ENCODE results near the gene COMTD1.

DNA sequence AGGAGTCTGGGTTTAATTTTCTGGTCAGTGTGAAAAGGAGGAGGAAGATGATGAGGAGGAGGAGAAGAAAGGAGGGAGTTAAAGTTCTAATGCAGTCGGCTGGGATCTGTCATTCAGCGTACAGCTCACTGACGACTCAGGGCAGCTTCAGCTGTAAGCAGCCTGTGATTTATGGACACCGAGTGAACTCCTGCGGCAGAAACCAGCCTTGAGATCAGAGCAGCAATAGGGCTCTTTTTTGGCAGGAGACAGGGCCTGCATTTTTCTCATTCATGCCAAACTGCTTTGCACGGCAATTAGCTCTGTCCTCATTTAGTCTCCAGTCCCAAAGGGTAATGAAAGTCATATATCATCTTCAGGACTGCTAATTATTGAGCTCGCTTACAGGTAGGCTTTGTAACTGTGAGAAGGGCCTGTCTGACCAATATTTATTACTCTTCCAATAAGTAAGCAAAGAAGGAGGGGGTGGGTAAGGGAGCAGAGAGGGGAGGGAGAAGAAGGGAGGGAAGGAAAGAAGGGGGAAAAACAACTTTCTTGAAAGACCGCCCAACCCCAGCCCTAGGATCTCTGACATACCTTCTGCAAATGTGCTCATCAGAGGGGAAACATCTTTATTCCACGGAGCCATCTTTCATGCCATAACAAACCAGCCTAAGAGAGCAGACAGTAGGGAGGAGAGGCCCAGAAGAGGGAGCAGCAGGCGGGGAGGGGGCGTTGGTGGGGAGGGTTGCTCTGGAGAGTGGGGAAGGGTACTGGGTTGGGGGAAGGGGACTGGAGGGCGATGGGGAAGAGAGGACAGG, 48.1 kb upstream of the COMTD1 start:
- TF ChIP-seq, protein P1, sequence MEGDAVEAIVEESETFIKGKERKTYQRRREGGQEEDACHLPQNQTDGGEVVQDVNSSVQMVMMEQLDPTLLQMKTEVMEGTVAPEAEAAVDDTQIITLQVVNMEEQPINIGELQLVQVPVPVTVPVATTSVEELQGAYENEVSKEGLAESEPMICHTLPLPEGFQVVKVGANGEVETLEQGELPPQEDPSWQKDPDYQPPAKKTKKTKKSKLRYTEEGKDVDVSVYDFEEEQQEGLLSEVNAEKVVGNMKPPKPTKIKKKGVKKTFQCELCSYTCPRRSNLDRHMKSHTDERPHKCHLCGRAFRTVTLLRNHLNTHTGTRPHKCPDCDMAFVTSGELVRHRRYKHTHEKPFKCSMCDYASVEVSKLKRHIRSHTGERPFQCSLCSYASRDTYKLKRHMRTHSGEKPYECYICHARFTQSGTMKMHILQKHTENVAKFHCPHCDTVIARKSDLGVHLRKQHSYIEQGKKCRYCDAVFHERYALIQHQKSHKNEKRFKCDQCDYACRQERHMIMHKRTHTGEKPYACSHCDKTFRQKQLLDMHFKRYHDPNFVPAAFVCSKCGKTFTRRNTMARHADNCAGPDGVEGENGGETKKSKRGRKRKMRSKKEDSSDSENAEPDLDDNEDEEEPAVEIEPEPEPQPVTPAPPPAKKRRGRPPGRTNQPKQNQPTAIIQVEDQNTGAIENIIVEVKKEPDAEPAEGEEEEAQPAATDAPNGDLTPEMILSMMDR (IDR thresholded peaks at IDR 0.05; ENCODE audit: extremely low read depth in 1 of 2, insufficient read depth in 1 of 2, low read depth in 1 of 2, low read length in 2 of 2): no peak
- TF ChIP-seq POLR2AphosphoS5 (IDR thresholded peaks at IDR 0.05; ENCODE audit: insufficient read depth, low read depth, low read length) (no peak), GATA2 (IDR thresholded peaks at IDR 0.05; ENCODE audit: insufficient read depth, insufficient read length, low read depth, low read length) (no peak), POLR2A (IDR thresholded peaks at IDR 0.05; ENCODE audit: low read depth, low read length) (no peak), EZH2 (IDR thresholded peaks at IDR 0.05; ENCODE audit: borderline replicate concordance, low read depth, low read length, severe bottlenecking) (no peak), JUN (IDR thresholded peaks at IDR 0.05; ENCODE audit: borderline replicate concordance, insufficient read depth, insufficient read length, low read depth) (no peak), FOS (IDR thresholded peaks at IDR 0.05; ENCODE audit: borderline replicate concordance, insufficient read depth, low read length) (no peak), MYC (IDR thresholded peaks at IDR 0.05; ENCODE audit: low read depth, low read length) (no peak)
- TF ChIP-seq, protein P2, sequence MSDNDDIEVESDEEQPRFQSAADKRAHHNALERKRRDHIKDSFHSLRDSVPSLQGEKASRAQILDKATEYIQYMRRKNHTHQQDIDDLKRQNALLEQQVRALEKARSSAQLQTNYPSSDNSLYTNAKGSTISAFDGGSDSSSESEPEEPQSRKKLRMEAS (IDR thresholded peaks at IDR 0.05; ENCODE audit: insufficient read depth, insufficient read length): no peak
